NT2/D1 (cell line): Measurements from ENCODE around the gene LEF1.

Source experiments
- DNase-seq: peaks from one replicate; pipeline ENCODE4 v3.0.0-alpha.2; 2011; ENCODE audit warnings: low read depth, low spot score
- H3K27me3 ChIP-seq: 2 replicates; pipeline ENCODE4 v1.6.0; 2011; ENCODE audit warnings: mild to moderate bottlenecking; ENCODE audit not compliant: insufficient read length, insufficient read depth
- H3K36me3 ChIP-seq: 2 replicates; pipeline ENCODE4 v1.6.1; 2011; ENCODE audit warnings: mild to moderate bottlenecking, low read length, mixed read lengths; ENCODE audit not compliant: insufficient read depth, insufficient read length
- H3K4me1 ChIP-seq: 2 replicates; pipeline ENCODE4 v1.5.1; 2011; ENCODE audit not compliant: insufficient read depth, insufficient read length
- H3K4me3 ChIP-seq: 2 replicates; pipeline ENCODE4 v1.5.1; 2011; ENCODE audit warnings: low read depth; ENCODE audit not compliant: insufficient read length
- H3K9ac ChIP-seq: 2 replicates; pipeline ENCODE4 v1.6.0; 2011; ENCODE audit warnings: low read depth; ENCODE audit not compliant: insufficient read length
- H3K9me3 ChIP-seq: 2 replicates; pipeline ENCODE4 v1.5.1; 2011; ENCODE audit warnings: mild to moderate bottlenecking, low read length; ENCODE audit not compliant: insufficient read depth
- SUZ12 ChIP-seq: IDR thresholded peaks from 2 replicates; pipeline ENCODE4 v1.6.1; 2011; ENCODE audit not compliant: insufficient read length, insufficient read depth; ENCODE audit errors: extremely low read depth
- YY1 ChIP-seq: IDR thresholded peaks from 2 replicates; pipeline ENCODE4 v1.6.1; 2011; ENCODE audit not compliant: insufficient read length, insufficient read depth
- ZNF274 ChIP-seq: IDR thresholded peaks from 2 replicates; pipeline ENCODE4 v1.6.1; 2011; ENCODE audit warnings: mild to moderate bottlenecking, low read depth, low read length

LEF1 gene

DNA sequence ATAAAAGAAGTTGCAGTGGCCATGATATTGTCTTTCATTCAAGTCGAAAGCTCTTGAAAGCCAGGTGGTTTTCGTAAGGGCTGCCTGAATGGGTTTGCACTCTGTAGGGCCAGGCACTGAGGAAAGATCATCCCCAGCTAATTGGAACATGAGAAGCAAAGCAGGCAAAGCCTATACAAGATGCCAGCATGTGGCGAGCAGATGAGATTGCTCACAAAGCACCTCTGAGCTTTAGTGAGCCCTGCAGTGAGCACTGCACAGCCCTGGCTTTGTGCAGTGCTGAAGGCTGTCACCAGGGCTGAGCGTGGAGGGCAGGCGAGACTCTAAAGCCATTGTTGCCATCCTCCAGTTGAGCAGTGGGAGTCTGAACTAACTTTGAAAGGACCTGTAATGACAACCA is 125.2 kb downstream of the LEF1 start:
- TF ChIP-seq YY1 (no peak), SUZ12 (no peak), ZNF274 (no peak)
- no peak overlapping the region for H3K9ac ChIP-seq
- H3K9me3 ChIP-seq, result no peaks in the 10 kb centered on the region
- no peaks in the 10 kb centered on the region for H3K4me1 ChIP-seq
- H3K27me3 ChIP-seq, result no peaks in the 10 kb centered on the region
- peaks cover 11% of the 10 kb centered on the region for H3K36me3 ChIP-seq
- H3K4me3 ChIP-seq, result no peak overlapping the region
- no peak for DNase-seq

DNA sequence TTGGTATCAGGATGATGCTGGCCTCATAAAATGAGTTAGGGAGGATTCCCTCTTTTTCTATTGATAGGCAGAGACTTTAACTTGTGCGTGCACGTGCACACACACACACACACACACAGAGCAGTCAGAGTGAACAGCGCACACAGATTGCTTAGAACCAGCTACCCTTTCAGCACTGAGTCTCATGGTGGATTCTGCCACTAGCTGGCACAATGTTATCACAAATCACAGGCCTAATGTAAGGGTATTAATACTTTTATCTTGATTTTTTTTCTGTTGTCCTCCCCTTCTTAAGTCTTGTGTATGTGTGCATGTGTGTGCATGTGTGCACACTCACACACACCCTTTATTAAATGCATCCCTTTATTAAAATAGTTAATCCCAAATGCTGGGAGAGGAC is 125.8 kb downstream of the LEF1 start:
- no peak overlapping the region for H3K4me3 ChIP-seq
- H3K9ac ChIP-seq, result no peak overlapping the region
- no peaks in the 10 kb centered on the region for H3K9me3 ChIP-seq
- TF ChIP-seq SUZ12 (no peak), YY1 (no peak), ZNF274 (no peak)
- no peaks in the 10 kb centered on the region for H3K4me1 ChIP-seq
- no peaks in the 10 kb centered on the region for H3K27me3 ChIP-seq
- DNase-seq, result no peak
- peaks cover 6% of the 10 kb centered on the region for H3K36me3 ChIP-seq

DNA sequence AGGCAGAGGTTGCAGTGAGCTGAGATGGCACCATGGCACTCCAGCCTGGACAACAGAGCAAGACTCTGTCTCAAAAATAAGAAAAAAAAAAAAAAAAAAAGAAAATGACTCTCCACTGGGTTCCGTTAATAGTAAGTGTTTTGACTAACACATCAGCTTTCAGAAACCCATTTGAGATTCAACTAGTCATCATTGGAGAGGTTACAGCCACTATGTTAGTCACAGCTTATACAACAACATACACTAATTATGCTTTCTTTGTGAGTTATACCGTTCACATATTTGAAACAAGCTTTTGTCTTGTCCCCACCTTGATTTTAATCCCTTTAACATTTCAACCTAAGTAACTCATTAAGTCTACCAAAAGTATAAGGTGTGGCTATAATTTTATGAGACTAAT is 130.8 kb downstream of the LEF1 start:
- no peak for DNase-seq
- Histone ChIP-seq H3K27me3 (no peaks in the 10 kb centered on the region), H3K4me3 (no peak overlapping the region), H3K4me1 (no peaks in the 10 kb centered on the region), H3K9me3 (no peaks in the 10 kb centered on the region), H3K9ac (no peak overlapping the region), H3K36me3 (peaks cover 23% of the 10 kb centered on the region)
- no peak for TF ChIP-seq ZNF274
- no peak for TF ChIP-seq SUZ12
- no peak for TF ChIP-seq YY1

DNA sequence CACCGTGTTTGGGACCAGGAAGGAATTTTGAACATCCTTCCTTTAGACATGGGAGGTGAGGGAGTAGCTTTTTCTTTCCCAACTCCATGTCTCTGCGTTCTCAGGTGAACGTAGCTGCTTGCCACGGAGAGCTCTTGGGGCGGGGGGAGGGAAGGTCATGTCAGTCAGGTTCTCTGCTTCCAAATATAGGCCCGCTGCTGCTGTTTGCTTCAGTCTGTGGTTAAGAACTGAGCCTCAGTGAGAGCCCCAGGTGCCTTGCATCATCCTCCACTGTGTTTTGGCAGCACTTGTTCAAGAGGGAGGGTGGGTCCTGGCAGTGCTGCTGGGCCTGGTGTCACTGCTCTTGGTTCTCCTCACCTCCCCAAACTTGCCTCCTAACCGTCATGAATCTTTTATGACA is 132.5 kb downstream of the LEF1 start:
- H3K4me1 ChIP-seq, result no peaks in the 10 kb centered on the region
- no peaks in the 10 kb centered on the region for H3K9me3 ChIP-seq
- TF ChIP-seq ZNF274 (no peak), SUZ12 (no peak), YY1 (no peak)
- no peaks in the 10 kb centered on the region for H3K27me3 ChIP-seq
- no peak overlapping the region for H3K4me3 ChIP-seq
- no peak overlapping the region for H3K9ac ChIP-seq
- DNase-seq, result no peak
- H3K36me3 ChIP-seq, result peaks cover 29% of the 10 kb centered on the region

GRCh38 chr4:108035691-108036090 is 133.0 kb downstream of the LEF1 start:
- no peak for DNase-seq
- no peak overlapping the region for H3K4me3 ChIP-seq
- H3K9ac ChIP-seq, result no peak overlapping the region
- no peak for TF ChIP-seq ZNF274
- TF ChIP-seq YY1, result no peak
- no peak for TF ChIP-seq SUZ12
- H3K27me3 ChIP-seq, result no peaks in the 10 kb centered on the region
- H3K36me3 ChIP-seq, result peaks cover 29% of the 10 kb centered on the region
- H3K4me1 ChIP-seq, result no peaks in the 10 kb centered on the region
- H3K9me3 ChIP-seq, result no peaks in the 10 kb centered on the region

GRCh38 chr4:108034565-108034964 is 134.2 kb downstream of the LEF1 start:
- H3K9me3 ChIP-seq, result no peaks in the 10 kb centered on the region
- no peak overlapping the region for H3K4me3 ChIP-seq
- no peak for DNase-seq
- TF ChIP-seq ZNF274 (no peak), SUZ12 (no peak), YY1 (no peak)
- H3K27me3 ChIP-seq, result no peaks in the 10 kb centered on the region
- H3K4me1 ChIP-seq, result peaks cover 3% of the 10 kb centered on the region
- H3K36me3 ChIP-seq, result peaks cover 32% of the 10 kb centered on the region
- no peak overlapping the region for H3K9ac ChIP-seq

GRCh38 chr4:108033348-108033747 is 135.4 kb downstream of the LEF1 start:
- Histone ChIP-seq H3K4me3 (no peak overlapping the region), H3K4me1 (peaks cover 3% of the 10 kb centered on the region), H3K27me3 (no peaks in the 10 kb centered on the region), H3K36me3 (peaks cover 42% of the 10 kb centered on the region), H3K9ac (no peak overlapping the region), H3K9me3 (no peaks in the 10 kb centered on the region)
- TF ChIP-seq ZNF274 (no peak), YY1 (no peak), SUZ12 (no peak)
- DNase-seq, result no peak

GRCh38 chr4:108031427-108032083 is 137.2 kb downstream of the LEF1 start:
- peaks cover 49% of the 10 kb centered on the region for H3K36me3 ChIP-seq
- DNase-seq, result no peak
- no peaks in the 10 kb centered on the region for H3K27me3 ChIP-seq
- no peak overlapping the region for H3K9ac ChIP-seq
- no peak overlapping the region for H3K4me3 ChIP-seq
- TF ChIP-seq SUZ12 (no peak), ZNF274 (no peak), YY1 (no peak)
- H3K4me1 ChIP-seq, result peaks cover 3% of the 10 kb centered on the region
- H3K9me3 ChIP-seq, result no peaks in the 10 kb centered on the region
